Measurements from ENCODE around the gene RACGAP1.
A peak's percentile ranks its signal among the peaks of the same experiment; 100 is the strongest.

The RACGAP1 gene

DNA sequence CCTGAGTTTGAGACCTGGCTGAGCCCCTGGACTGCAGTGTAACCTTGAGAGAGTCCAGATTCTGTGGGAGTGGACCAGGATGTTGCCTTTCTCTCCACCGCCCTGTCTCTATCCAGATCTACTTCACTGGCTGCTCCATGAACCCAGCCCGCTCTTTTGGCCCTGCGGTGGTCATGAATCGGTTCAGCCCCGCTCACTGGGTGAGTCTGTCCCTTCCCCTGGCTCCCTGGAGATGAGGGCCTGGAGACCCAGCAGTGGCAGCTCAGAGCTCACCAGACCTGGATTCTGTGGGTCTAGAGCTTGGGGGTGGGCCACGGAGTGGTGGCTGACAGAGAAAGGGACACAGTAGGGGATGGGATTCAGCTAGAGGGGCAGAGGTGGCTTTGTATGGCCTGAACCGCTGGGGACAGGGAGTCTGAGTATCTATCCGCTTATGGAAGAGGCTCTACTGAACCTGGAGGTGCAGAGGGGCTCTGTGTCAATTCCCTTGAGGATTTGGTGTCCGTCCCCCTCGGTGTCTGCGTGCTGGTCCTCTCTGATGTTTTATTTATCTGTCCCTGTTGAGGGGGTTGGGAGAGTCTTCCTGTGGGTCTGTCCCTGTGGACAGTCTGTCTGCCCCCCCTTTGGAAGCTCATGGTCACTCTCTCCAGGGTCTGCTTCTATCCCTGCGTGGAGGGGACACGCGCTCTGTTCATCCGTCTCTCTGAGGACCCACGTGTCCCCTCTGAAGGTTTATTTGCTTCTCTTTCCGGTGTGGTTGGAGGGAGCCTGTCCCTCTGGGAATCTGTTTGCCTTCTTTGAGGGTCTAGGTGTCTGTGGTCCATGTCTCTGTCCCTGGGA is 61.1 kb downstream of the RACGAP1 start:
- Histone ChIP-seq H3K9me3 (ENCODE audit: low read length) (no peaks in the 10 kb centered on the region), H3K4me3 (ENCODE audit: low read depth in 1 of 2, low read length in 2 of 2) (no peak overlapping the region), H3K27me3 (ENCODE audit: control insufficient read depth in 1 of 2, insufficient read depth in 2 of 2, low read length in 2 of 2) (peaks cover 20 to 30% of the 10 kb centered on the region in 2 donors), H3K27ac (ENCODE audit: low read depth, low read length) (no peak overlapping the region), H3K36me3 (ENCODE audit: insufficient read depth, low read length) (no peaks in the 10 kb centered on the region), H3K4me1 (ENCODE audit: insufficient read depth, low read length) (peaks cover 11% of the 10 kb centered on the region), H3K9ac (ENCODE audit: low read length) (no peak overlapping the region)

DNA sequence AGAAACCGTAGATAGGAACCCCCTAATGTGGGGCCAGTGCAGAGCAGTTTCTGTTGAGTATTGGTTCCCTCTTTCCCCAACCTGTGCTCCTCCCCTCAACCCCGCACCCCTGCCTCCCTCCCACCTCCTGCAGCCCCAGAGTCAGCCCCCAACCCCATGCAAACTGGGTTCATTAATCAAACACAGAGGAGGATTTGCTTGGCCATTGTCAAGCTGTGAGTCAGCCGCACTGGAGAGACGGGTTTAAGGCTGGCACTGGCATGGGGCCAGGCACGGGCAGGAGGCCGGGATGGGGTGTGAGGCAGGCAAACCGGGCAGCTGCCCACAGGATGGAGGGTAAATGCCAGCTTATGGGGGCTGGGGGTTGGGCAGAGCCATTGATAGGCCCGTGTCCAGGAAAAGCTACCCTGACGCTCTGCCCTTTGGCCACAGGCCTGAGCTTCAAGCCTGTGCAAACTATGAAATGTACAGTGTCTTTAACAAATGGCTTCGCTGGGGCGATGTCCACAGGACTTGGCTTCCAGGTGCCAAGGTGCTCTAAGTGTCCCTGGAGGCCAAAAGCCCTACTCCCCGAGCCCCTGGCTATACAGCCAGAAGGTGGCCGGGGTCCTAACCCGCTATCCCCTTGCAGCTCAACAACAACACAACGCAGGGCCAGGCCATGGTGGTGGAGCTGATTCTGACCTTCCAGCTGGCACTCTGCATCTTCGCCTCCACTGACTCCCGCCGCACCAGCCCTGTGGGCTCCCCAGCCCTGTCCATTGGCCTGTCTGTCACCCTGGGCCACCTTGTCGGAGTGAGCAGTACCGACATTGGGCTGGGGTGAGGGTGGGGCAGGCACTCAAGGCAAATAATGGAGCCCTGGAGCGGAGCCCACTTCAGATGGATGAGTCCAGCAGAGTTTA is 62.2 kb downstream of the RACGAP1 start:
- peaks cover 31 to 36% of the 10 kb centered on the region in 2 donors for H3K27me3 ChIP-seq (ENCODE audit: control insufficient read depth in 1 of 2, insufficient read depth in 2 of 2, low read length in 2 of 2)
- H3K4me3 ChIP-seq (ENCODE audit: low read depth in 1 of 2, low read length in 2 of 2) = no peak overlapping the region
- no peak overlapping the region for H3K9ac ChIP-seq (ENCODE audit: low read length)
- peaks cover 11% of the 10 kb centered on the region for H3K4me1 ChIP-seq (ENCODE audit: insufficient read depth, low read length)
- no peaks in the 10 kb centered on the region for H3K9me3 ChIP-seq (ENCODE audit: low read length)
- H3K36me3 ChIP-seq (ENCODE audit: insufficient read depth, low read length) = no peaks in the 10 kb centered on the region
- no peak overlapping the region for H3K27ac ChIP-seq (ENCODE audit: low read depth, low read length)

- no peaks in the 10 kb centered on the region for H3K9me3 ChIP-seq (ENCODE audit: low read length)
- H3K9ac ChIP-seq (ENCODE audit: low read length) = no peak overlapping the region
- H3K27me3 ChIP-seq (ENCODE audit: control insufficient read depth in 1 of 2, insufficient read depth in 2 of 2, low read length in 2 of 2) = peaks cover 39 to 41% of the 10 kb centered on the region in 2 donors
- H3K4me3 ChIP-seq (ENCODE audit: low read depth in 1 of 2, low read length in 2 of 2) = no peak overlapping the region
- no peaks in the 10 kb centered on the region for H3K36me3 ChIP-seq (ENCODE audit: insufficient read depth, low read length)
- no peak overlapping the region for H3K27ac ChIP-seq (ENCODE audit: low read depth, low read length)
- H3K4me1 ChIP-seq (ENCODE audit: insufficient read depth, low read length) = peaks cover 3% of the 10 kb centered on the region
These were observed 63.1 kb downstream of the RACGAP1 start for GRCh38 chr12:49961993-49962764.

GRCh38 chr12:49961111-49961922 is 64.0 kb downstream of the RACGAP1 start, which contains the start of gene AQP5:
AQP5 (plus strand) TSS chr12:49961872; CDS start chr12:49962018, 146 bp downstream.
- Histone ChIP-seq H3K36me3 (ENCODE audit: insufficient read depth, low read length) (no peaks in the 10 kb centered on the region), H3K27ac (ENCODE audit: low read depth, low read length) (no peak within 1 kb of the TSS), H3K9me3 (ENCODE audit: low read length) (no peaks in the 10 kb centered on the region), H3K9ac (ENCODE audit: low read length) (no peak within 1 kb of the TSS), H3K27me3 (ENCODE audit: control insufficient read depth in 1 of 2, insufficient read depth in 2 of 2, low read length in 2 of 2) (peaks cover 43 to 50% of the 10 kb centered on the region in 2 donors), H3K4me1 (ENCODE audit: insufficient read depth, low read length) (no peaks in the 10 kb centered on the region), H3K4me3 (ENCODE audit: low read depth in 1 of 2, low read length in 2 of 2) (peak within 1 kb of the TSS; percentile 32 to 35)

DNA sequence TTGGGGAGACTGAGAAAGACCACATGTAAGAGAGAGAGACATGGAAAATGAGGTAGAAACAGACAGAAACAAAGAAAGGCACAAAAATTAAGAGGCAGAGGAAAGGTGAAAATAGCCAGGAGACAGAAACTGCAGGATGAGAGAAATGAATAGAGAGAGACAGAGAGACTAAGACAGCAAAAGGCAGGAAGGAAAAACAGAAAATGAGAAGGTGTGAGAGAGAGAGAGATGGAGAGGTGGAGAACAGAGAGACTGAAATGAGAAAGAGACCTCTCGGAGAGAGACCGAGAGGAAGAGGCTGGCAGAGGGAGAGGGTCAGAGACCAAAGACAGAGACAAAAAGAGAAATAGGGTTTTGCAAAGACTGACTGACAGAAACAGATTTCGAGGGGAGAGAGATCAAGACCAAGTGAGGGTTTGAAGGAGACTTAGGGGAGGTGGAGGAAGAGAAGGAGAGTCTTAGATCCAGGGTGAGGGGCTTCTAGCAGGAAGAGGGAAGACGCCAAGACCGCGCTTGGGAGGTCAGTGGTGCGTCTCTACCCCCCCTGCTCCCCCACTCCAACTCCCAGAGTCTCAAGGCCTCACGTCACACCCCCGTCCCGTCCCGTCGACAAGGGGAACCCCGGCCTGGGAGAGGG is 64.7 kb downstream of the RACGAP1 start:
- Histone ChIP-seq H3K9me3 (ENCODE audit: low read length) (no peaks in the 10 kb centered on the region), H3K4me1 (ENCODE audit: insufficient read depth, low read length) (no peaks in the 10 kb centered on the region), H3K9ac (ENCODE audit: low read length) (no peak overlapping the region), H3K36me3 (ENCODE audit: insufficient read depth, low read length) (no peaks in the 10 kb centered on the region), H3K27ac (ENCODE audit: low read depth, low read length) (no peak overlapping the region), H3K27me3 (ENCODE audit: control insufficient read depth in 1 of 2, insufficient read depth in 2 of 2, low read length in 2 of 2) (peaks cover 50 to 57% of the 10 kb centered on the region in 2 donors), H3K4me3 (ENCODE audit: low read depth in 1 of 2, low read length in 2 of 2) (no peak overlapping the region)

- Histone ChIP-seq H3K36me3 (ENCODE audit: insufficient read depth, low read length) (no peaks in the 10 kb centered on the region), H3K4me3 (ENCODE audit: low read depth in 1 of 2, low read length in 2 of 2) (no peak overlapping the region), H3K9me3 (ENCODE audit: low read length) (no peaks in the 10 kb centered on the region), H3K27ac (ENCODE audit: low read depth, low read length) (no peak overlapping the region), H3K4me1 (ENCODE audit: insufficient read depth, low read length) (no peaks in the 10 kb centered on the region), H3K27me3 (ENCODE audit: control insufficient read depth in 1 of 2, insufficient read depth in 2 of 2, low read length in 2 of 2) (peaks cover 57 to 64% of the 10 kb centered on the region in 2 donors), H3K9ac (ENCODE audit: low read length) (no peak overlapping the region)
These were observed 65.4 kb downstream of the RACGAP1 start for GRCh38 chr12:49959685-49960473.

DNA sequence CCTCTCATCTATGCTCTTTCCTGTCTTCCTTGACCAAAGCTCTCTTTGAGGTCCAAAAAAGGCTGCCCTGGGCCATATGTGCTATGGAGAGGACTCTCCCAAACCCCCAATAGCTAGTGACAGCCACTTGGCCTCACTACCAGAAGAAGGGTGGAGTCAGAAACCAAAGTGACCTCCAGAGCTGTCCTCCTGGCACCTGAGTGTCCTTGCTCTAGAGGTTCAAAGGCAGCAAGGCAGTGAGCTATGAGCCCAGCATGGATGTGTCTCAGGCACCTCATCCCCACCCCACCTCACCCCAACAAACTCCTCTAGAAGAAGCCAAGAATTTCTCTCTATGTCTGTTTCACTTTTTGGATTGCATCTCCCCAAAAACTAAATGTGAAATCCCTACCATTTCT is 67.7 kb downstream of the RACGAP1 start:
- Histone ChIP-seq H3K27me3 (ENCODE audit: control insufficient read depth in 1 of 2, insufficient read depth in 2 of 2, low read length in 2 of 2) (peaks cover 65 to 80% of the 10 kb centered on the region in 2 donors), H3K4me1 (ENCODE audit: insufficient read depth, low read length) (no peaks in the 10 kb centered on the region), H3K36me3 (ENCODE audit: insufficient read depth, low read length) (no peaks in the 10 kb centered on the region), H3K27ac (ENCODE audit: low read depth, low read length) (no peak overlapping the region), H3K4me3 (ENCODE audit: low read depth in 1 of 2, low read length in 2 of 2) (no peak overlapping the region), H3K9ac (ENCODE audit: low read length) (no peak overlapping the region), H3K9me3 (ENCODE audit: low read length) (no peaks in the 10 kb centered on the region)

- H3K27ac ChIP-seq (ENCODE audit: low read depth, low read length) = no peak overlapping the region
- H3K4me3 ChIP-seq (ENCODE audit: low read depth in 1 of 2, low read length in 2 of 2) = no peak overlapping the region
- H3K9me3 ChIP-seq (ENCODE audit: low read length) = no peaks in the 10 kb centered on the region
- no peaks in the 10 kb centered on the region for H3K4me1 ChIP-seq (ENCODE audit: insufficient read depth, low read length)
- peaks cover 65 to 83% of the 10 kb centered on the region in 2 donors for H3K27me3 ChIP-seq (ENCODE audit: control insufficient read depth in 1 of 2, insufficient read depth in 2 of 2, low read length in 2 of 2)
- no peak overlapping the region for H3K9ac ChIP-seq (ENCODE audit: low read length)
- H3K36me3 ChIP-seq (ENCODE audit: insufficient read depth, low read length) = no peaks in the 10 kb centered on the region
These were observed 68.4 kb downstream of the RACGAP1 start for GRCh38 chr12:49956663-49957569.

Data from muscle layer of colon (tissue), 2 donors.